GM12873 (cell line): Measurements from ENCODE around the gene ZSCAN2.

Source experiments
- TF ChIP-seq, protein P1 (sequence below): IDR thresholded peaks from 2 replicates; pipeline ENCODE4 v1.5.1; 2012; ENCODE audit warnings: low read depth, mild to moderate bottlenecking, moderate library complexity, low read length, control low read depth; ENCODE audit not compliant: insufficient read depth; ENCODE audit errors: missing control alignments

ZSCAN2 gene

DNA sequence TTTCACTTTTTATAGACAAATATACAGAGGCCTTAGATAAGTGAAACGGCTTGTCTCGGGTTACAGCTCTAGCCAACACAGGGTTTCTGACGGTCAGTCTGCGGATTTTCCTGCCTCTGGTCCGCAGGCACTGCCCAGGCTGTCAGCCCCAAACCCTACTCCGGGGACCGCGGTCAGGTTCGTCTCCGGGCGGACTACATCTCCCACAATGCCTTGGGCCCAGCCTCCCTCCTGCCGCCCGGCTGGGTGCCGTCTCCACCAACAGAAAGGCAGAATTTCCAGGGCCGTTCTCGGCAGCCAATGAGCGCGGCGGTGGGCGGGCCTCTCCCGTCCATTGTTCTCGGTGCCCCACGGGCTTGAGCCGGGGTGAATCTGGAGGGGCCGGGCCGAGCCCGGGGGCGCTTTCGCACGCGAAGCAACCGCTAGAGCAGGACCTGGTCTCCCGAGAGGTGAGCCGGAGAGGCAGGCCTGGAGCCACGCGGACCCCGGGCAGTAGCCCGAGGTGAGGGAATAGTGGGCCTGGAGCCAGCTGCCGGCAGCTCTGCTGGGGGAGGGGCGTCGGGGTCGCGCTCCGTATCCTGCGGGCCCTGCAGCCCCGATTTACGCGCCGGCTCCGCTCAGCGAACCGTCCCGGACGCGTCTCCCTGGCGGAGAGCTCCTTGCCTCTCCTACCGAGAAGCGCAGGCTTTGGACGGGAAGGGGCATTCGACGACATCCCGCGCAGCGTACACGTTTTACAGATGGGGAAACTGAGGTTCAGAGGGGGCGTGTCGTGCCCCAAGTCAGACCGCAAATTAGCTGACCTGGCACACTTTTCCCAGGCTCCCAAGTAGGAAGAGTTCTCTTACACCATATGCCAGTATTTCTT is at the start of gene ZSCAN2:
ZSCAN2 (plus strand) TSS at position 323 of the 868 bp plus-strand sequence. CDS start 2,919 bp downstream, outside the sequence.
- TF ChIP-seq, protein P1, sequence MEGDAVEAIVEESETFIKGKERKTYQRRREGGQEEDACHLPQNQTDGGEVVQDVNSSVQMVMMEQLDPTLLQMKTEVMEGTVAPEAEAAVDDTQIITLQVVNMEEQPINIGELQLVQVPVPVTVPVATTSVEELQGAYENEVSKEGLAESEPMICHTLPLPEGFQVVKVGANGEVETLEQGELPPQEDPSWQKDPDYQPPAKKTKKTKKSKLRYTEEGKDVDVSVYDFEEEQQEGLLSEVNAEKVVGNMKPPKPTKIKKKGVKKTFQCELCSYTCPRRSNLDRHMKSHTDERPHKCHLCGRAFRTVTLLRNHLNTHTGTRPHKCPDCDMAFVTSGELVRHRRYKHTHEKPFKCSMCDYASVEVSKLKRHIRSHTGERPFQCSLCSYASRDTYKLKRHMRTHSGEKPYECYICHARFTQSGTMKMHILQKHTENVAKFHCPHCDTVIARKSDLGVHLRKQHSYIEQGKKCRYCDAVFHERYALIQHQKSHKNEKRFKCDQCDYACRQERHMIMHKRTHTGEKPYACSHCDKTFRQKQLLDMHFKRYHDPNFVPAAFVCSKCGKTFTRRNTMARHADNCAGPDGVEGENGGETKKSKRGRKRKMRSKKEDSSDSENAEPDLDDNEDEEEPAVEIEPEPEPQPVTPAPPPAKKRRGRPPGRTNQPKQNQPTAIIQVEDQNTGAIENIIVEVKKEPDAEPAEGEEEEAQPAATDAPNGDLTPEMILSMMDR, result no peak

DNA sequence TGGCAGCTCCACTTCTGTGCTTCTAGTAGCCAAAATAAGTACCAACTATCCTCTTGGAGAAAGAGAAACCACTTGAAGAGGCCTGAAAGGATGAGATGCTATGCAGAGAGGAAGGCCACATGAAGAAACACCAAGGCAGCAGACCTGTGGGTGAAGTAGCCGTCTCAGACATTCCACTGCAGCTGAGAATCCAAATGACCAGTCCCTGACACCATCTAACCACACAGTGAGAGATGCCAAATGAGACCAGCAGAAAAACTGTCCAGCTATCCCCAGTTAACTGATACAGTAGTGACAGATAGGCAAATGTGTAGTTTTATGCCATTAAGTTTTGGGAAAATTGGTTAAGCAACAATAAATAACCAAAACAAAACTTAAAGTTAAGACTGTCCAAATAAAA is 47.9 kb upstream of the ZSCAN2 start:
- TF ChIP-seq, protein P1, result no peak

DNA sequence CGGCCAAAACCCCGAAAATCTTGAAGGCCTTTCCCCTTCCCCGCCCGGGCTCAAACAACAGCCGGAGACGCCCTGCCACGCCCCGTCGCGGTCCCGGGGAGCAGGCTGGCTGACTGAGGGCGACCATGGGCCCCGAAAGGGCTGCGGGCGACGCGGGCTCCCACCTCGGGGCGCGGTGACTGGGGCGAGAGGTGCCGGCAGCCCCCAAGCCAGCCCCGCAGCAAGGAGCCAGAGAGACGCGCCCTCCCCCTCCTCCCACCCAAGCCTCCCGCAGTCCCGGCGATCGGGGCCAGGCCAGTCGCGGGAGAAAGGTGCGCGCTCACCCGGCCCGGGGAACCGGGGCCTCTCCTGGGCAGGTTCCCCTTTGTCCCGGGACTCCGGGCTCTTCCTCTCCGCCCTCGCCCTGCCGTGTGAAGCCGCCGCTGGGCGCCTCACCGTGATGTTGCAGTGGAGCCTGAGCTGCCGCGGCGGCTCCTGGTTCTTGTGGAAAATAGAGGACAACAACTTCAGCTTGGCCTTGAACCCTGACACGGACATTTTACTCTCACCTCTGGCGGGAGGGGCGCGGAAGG is 30.6 kb upstream of the ZSCAN2 start:
- TF ChIP-seq, protein P1, result no peak

DNA sequence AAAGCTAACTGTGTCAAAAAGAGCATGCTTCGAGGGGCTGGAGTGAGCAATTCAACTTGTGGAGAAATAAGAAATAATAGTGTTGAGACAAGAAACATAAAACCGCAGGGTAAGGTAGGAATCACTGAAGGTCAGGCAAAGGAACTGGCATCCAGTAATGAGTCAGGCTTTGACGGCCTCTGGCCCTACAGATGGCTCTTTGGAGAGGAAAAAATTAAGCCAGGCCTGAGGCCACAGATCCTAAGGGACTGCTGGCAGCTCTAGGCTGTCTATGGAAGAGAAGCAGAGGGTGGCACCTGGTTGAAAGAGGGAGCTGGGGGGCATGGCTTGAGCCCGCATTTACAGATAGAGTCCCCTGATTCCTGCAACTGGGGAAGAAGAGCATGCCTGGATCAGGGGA is 28.6 kb upstream of the ZSCAN2 start:
- TF ChIP-seq, protein P1, result no peak

DNA sequence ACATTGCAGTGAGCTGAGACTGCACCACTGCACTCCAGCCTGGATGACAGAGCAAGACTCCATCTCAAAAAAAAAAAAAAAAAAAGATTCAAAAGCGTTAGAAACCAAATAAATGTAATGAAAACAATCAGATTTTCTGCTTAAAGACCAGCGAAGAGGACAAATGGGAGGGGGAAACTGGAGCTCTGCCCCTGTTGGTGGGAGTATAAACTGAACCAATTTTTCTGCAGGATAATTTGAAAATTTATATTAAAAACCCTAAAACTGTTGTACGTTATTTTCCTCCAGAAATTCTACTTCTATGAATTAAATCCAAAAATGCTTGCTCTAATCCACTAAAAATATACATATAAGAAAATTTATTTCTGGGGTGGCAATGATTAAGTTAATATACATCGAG is 25.3 kb upstream of the ZSCAN2 start:
- TF ChIP-seq, protein P1, result no peak

DNA sequence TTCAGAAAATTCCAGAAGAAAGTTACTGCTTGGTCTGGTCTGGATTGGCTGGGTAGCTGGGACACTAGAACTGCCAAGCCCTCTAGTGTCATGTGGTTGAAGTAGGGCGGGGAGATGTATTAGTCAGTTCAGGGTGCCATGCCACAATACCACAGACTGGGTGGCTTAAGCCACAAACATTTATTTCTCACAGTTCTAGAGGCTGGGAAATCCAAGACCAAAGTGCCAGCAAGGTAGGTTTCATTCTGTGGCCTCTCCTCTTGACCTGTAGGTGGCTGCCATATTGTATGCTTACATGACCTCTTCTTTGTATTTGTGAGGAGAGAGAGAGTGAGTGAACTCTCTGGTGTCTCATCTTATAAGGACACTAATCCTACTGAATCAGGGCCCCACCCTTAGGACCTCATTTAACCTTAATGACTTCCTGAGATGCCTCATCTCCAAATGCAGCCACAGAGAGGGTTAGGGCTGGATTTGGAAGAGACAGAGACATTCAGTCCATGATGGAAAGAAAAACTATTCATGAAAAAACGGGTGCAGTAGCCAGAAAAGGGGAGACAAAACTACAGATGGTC is 18.1 kb upstream of the ZSCAN2 start:
- TF ChIP-seq, protein P1, result no peak

DNA sequence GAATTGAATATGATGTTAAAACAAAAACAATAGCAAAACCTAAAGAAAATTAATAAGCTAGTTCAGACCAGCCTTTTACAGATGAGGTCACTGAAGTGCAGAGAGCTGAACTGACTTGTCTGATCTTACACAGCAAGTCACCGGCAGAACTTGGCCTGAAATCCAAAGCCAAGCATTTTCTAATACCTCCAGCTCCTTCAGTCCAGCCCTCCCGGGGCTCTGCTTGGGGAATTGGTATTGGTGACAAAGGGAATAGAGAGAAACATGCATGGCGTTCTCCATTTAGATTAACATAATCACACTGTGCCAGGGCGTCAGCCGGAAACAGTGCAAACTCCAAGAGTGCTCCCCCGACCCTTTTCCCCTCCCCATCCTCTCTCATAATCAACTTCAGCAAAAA is 14.1 kb upstream of the ZSCAN2 start:
- TF ChIP-seq, protein P1, result no peak
